ENCODE data around the gene IL1RN.
A peak's percentile ranks its signal among the peaks of the same experiment; 100 is the strongest.

The IL1RN gene

DNA sequence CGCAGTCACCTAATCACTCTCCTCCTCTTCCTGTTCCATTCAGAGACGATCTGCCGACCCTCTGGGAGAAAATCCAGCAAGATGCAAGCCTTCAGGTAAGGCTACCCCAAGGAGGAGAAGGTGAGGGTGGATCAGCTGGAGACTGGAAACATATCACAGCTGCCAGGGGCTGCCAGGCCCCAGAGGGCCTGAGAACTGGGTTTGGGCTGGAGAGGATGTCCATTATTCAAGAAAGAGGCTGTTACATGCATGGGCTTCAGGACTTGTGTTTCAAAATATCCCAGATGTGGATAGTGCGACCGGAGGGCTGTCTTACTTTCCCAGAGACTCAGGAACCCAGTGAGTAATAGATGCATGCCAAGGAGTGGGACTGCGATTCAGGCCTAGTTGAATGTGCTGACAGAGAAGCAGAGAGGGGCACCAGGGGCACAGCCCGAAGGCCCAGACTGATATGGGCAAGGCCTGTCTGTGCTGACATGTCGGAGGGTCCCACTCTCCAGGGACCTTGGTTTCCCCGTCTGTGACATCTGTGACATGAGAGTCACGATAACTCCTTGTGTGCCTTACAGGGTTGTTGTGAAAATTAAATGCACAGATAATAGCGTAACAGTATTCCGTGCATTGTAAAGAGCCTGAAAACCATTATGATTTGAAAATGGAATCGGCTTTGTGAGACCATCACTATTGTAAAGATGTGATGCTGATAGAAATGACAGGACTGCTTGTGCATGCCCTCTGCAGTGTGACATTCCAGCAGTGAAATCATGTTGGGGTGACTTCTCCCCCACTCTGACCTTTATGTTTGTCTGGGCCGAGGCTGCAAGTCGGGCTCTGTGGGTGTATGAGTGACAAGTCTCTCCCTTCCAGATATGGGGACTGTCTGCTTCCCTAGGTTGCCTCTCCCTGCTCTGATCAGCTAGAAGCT, 510 bp downstream of the IL1RN start:
- no peak for DNase-seq (ENCODE audit: low spot score)

DNA sequence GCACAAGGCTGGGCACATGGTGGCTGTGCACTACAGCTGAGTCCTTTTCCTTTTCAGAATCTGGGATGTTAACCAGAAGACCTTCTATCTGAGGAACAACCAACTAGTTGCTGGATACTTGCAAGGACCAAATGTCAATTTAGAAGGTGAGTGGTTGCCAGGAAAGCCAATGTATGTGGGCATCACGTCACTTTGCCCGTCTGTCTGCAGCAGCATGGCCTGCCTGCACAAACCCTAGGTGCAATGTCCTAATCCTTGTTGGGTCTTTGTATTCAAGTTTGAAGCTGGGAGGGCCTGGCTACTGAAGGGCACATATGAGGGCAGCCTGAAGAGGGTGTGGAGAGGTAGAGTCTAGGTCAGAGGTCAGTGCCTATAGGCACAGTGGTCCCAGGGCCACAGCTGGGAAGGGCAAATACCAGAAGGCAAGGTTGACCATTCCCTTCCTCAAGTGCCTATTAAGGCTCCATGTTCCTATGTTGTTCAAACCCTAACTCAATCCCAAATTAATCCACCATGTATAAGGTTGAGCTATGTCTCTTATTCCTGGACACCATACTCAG, 2.2 kb downstream of the IL1RN start:
- no peak for DNase-seq (ENCODE audit: low spot score)

DNA sequence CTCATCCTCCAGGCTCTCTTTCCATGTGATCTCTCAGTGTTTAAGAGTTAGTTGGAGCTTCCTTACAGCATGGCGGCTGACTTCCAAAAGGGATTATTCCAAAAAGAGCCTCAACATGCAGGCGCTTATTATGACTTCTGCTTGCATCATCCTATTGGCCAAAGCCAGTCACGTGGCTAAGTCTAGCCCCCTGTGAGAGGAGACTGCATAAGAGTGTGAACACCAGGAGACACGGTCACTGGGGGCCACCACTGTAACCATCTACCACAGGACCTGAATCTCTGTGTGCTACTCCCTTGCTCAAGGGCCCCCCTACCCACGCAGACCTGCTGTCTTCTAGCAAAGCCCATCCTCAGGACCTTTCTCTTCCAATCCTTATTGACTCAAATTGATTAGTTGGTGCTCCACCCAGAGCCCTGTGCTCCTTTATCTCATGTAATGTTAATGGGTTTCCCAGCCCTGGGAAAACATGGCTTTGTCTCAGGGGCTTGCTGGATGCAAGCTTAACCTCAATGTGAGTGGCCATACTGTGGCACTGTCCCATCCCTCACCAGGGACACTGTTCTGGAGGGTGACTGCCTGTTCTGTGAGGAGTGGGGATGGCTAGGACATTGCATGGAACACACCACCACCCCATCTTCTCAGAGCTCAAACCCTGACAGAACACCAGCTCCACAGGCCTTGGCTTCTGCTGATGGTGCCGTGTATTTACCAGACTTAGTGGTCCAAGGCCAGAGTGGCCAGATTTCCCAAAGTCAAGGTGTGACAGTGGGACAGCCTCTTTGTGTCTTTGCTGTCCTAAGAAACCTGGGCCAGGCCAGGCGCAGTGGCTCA, 4.2 kb downstream of the IL1RN start:
- no peak for DNase-seq (ENCODE audit: low spot score)

DNA sequence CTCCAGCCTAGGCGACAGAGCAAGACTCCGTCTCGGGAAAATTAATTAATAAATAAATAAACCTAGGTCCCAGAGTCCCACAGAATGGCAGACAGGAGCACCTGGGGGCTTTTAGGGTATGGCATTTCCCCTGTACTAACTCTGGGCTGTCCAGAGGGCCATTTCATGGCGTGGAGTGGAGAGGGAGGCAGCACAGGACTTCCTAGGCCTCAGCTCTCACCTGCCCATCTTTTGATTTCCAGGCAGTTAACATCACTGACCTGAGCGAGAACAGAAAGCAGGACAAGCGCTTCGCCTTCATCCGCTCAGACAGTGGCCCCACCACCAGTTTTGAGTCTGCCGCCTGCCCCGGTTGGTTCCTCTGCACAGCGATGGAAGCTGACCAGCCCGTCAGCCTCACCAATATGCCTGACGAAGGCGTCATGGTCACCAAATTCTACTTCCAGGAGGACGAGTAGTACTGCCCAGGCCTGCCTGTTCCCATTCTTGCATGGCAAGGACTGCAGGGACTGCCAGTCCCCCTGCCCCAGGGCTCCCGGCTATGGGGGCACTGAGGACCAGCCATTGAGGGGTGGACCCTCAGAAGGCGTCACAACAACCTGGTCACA, 5.1 kb downstream of the IL1RN start:
- DNase-seq (ENCODE audit: low spot score), result no peak

DNA sequence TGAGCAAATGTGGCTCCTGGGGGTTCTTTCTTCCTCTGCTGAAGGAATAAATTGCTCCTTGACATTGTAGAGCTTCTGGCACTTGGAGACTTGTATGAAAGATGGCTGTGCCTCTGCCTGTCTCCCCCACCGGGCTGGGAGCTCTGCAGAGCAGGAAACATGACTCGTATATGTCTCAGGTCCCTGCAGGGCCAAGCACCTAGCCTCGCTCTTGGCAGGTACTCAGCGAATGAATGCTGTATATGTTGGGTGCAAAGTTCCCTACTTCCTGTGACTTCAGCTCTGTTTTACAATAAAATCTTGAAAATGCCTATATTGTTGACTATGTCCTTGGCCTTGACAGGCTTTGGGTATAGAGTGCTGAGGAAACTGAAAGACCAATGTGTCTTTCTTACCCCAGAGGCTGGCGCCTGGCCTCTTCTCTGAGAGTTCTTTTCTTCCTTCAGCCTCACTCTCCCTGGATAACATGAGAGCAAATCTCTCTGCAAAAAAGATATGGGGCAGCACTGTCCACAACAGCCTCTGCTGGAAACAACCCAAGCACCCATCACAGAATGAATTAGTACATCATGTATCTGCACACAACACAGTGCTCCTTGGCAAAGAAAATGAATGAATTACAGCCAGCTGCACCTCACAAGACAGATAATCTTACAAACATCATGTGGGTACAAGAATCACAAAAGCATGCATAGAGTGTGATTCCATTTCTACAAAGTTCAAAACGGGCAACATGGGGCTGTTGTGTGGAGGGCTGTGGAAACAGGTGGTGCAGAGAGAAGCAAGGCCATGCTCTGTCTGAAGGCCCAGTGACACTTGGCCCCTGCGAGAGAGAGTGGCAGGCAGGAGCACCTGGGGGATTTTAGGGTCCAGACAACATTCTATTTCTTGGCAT, 6.6 kb downstream of the IL1RN start:
- no peak for DNase-seq (ENCODE audit: low spot score)

DNA sequence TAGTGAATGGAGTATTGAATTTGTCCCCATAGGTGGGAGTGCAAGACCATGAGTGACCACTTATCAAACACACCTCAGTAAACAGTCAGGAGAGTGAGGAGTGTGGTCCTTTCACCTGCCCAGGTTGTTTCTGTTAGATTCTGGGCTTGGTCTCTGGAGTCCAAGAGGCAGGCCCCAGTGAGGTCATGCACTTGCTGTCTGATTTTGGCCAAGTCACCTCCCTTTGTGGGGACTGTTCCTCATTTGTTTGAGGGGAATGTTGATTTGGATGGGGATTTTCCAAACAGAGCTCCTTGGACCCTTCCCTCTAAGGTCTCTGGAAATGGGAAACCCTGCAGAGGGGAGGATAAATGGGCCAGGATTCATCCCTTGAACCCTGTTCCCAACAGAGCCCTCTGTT, 7.3 kb downstream of the IL1RN start:
- no peak for DNase-seq (ENCODE audit: low spot score)

DNA sequence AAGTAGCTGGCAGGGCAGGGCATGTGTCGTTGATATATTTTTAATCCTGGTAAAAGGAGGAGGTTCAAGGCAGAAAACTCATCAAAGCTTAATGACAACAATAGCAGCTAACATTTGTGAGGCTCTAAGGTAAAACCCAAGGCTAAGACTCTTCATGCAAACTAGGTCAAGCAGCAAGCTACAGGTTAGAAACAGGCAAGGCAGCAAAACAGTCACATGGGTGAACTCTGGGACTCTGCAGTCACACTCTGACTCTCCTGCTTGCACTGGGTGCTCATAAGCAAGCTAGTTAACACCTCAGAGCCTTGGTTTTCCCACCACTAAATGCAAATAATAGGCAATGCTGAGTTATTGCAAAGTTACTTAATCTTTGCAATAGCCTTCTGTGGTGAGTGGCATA, 7.9 kb downstream of the IL1RN start:
- no peak for DNase-seq (ENCODE audit: low spot score)

DNA sequence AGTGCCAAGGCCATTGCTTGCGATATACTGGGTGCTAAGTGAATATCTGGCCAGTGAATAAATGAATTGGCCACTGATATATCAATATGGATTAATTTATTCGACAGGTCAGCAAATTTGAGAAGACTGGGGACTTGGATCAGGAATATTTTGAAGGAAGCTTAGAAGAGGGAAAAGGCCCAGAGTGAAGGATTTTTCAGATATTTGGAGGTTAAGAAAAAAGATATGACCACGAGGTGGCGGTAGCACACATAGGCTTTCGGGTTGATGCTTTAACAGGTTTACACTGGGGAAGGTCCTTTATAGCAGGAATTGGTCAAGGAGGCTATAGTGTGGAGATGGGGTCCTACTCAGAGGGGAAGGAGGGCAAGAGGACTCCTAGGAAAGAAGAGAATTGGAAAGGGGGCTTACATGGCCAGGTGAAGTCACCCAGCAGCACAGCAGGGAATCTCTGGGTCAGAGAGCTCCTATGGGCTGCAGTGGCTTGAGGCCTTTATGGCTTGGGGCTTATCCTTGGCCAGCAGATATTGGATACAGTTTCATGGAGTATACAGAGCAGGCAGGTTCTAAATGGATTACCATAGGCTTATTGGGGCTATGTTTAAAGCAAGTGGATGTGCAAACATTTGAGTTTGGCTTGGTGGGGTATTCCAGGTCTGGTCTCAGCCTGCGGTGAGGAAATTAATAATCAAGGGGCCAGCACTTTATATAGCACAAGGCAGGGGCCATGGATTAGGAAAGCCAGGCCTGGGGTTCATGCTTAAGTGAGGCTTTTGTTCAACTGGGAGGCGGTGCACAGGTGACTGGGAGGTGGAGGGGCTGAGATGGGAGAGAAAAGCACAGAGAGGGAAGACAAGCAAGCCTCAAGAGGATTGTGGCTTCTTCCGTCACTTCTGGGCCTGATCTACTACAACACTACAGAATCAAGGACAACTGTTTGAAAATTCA, 9.7 kb downstream of the IL1RN start:
- DNase-seq (ENCODE audit: low spot score), result peak; percentile 51

DNA sequence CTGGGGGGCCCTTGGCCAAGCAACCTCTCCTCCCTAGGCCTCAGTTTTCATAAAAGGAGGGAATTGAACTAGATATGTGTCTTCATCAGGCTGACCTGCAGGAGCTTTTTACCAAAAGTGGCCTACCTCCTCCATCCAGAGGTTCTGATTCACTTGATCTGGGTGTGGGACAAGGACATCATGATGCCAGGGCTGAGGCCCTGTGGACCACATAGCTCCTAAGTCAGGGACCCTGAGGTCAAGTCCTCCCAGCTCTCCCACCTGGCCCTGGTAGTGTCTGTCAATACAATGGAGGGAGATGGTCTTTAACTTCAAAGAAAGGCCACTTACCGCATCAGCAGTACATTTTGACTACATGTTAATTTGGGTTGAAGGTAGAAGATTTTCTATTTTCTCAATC, 10.4 kb downstream of the IL1RN start:
- DNase-seq (ENCODE audit: low spot score), result no peak

DNA sequence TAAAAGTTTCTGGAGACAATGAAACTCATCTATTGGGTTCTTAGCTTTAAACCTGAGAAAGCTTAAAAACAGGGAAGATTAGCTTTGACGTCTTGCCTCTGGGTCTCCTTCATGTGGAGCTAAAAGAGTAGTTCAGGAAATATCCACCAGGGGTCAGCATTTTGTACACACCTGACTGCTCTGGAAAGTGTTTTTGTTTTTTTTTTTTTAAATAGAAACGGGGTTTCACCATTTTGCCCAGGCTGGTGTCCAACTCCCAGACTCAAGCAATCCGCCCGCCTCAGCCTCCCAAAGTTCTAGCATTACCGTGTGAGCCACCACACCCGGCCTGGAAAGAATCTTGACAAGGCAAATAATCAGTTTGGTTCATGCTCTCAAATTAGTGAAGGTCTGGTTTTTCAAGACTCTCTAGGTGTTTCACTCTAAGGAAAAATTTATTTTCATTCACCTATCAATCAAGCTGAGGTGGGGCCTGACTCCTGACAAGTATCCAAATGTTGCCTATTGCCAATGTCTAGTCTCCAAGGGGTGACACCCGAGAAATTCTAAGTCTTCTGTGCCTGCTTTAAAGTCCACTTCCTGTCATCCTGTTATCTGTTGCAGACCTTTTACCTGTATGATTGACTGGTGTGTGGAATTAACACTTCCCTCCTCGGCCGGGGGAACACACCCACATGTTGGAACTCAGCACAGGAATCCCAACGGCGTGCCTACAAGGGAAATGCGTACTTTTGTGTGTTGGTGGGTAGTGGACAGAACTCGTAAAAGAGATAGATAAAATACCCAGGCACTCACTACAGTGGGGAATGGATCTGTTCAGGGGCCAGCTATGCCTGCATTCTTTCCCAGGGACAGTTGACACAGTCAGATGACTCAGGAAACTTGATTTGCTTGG, 11.3 kb downstream of the IL1RN start:
- peak; percentile 59 for DNase-seq (ENCODE audit: low spot score)

DNA sequence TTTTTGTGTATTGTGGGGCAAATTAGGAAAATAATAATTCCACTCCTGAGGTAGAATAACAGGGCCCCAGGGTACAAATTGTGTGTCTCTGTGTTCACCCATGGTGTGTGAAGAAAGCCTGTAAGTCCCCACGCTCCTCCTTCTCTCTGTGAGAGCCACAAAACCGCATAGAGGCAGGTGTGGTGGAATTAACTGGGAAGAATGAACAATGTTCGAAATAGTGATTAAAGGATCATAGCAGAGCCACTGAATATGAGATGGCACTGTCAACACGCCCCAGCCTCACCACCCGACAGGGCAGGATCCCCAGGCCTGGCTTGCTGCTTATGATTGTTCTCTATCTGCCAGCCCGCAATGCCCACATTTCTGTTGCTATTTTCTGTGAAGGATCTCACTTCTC, 14.1 kb downstream of the IL1RN start:
- no peak for DNase-seq (ENCODE audit: low spot score)

DNA sequence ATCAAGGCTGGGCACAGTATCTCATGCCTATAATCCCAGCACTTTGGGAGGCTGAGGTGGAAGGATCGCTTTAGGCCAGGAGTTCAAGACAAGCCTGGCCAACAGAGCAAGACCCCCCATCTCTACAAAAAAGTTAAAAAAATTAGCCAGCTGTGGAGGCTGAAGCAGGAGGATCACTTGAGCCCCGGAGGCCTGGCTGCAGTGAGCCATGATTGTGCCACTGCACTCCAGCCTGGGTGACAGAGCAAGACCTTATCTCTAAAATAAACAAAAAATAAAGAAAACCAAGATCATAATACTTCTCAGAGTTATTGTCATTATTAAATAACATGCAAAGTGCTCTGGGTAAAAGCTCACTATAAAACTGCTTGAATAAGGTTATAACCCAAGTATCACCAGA, 14.9 kb downstream of the IL1RN start:
- DNase-seq (ENCODE audit: low spot score), result no peak

DNA sequence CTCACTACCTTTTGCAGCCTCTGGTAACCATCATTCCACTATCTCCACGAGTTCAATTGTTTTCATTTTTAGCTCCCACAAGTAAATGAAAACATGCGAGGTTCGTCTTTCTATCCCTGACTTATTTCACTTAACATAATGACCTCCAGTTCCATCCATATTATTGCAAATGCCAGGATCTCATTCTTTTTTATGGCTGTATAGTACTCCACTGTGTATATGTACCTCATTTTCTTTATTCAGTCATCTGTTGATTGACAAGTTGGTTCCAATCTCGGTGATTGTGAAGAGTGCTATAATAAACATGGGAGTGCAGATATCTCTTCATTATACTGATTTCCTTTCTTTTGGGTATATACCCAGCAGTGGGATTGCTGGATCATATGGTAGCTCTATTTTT, 16.9 kb downstream of the IL1RN start:
- DNase-seq (ENCODE audit: low spot score), result no peak

DNA sequence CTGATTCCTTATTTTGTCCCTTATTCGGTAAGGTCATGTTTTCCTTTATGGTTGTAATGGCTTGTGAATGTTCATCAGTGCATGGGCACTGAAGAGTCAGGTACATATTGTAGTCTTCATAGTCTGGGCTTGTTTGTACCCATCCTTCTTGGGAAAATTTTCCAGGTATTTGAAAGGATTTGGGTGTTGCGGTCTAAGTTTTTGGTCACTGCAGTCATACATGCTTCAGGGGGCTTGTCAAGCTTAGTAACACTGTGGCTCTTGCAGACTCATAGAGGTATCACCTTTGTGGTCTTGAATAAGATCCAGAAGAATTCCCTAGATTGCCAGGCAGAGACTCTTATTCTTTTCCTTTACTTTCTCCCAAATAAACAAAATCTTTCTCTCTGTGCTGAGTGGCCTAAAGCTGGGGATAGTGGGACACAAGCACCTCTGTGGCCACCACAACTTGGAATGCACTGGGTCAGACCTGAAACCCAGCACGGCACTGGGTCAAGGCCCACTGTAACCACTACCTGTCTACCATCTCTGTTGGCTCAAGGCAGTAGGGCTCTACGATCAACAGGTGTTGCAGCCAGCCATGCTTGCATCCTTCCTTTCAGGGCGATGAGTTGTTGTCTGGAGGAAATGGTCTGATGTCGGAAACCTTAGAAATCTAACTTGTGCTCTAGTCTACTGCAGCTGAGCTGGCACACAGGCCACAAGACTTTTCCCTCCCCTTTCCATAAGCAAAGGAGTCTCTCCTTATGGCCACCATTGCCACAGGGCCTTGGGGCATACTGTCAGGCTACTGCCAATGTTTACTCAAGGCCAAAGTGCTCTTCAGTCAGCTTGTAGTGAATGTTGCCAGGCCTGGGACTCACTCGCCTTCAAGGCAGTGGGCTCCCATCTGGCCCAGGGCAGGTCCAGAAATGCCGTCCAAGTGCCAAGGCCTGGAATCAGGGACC, 21.5 kb downstream of the IL1RN start:
- no peak for DNase-seq (ENCODE audit: low spot score)

DNA sequence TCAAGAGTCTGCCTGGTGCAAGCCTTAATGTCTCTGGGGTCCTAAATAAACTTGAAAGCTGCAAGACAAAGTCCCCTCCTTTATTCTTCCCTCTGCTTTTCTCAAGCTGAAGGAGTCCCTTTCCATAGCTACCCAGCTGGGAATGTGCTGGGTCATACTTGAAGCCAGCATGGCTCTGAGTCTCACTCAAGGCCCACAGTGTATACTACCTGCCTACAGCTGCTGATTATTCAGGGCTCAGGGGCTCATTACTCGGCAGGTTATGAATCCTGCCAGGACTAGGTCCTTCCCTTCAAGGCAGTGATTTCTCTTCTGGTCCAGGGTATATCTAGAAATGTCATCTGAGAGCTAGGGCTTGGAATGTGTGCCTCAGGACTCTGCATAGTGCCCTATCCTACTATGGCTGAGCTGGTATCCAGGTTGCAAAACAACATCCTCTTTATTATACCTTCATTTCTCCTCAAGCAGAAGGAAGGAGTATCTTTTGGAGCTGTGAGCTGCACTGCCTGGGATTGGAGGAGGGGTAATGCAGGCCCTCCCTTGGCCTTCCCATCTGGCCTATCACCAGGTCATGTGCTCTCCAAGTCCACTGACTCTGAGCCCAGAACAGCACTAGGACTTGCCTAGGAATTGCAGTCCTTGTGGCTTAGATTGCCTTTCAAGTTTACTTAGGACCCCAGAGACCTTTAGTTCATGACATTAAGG, 22.3 kb downstream of the IL1RN start:
- no peak for DNase-seq (ENCODE audit: low spot score)

DNA sequence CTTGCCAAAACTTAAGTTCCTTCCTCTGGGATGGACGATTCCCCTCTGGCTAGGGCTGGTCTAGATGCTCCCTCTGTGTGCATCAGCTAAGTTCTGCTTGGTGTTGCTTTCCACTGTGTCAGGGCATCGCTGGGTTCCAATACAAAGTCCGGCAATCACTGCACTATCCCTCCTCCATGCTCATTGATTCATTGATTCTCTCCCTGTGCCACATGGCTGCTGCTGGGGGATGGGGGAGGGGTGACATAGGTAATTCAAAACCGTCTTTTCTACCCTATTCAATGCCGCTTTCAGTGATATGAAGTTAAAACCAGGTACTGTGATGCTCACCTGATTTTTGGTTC, 22.8 kb downstream of the IL1RN start:
- DNase-seq (ENCODE audit: low spot score), result no peak

DNA sequence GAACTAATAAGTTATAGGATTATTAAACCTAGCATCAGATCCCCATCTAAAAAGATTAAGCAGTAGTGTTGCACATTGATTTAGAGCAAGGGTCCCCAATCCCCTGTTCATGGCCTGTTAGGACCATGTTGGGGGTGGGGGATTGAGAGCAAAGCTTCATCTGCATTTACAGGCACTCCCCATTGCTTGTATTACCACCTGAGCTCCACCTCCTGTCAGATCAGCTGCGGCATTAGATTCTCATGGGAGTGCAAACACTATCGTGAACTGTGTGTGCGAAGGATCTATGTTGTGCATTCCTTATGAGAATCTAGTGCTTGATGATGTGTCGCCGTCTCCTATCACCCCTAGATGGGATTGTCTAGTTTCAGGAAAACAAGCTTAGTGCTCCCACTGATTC, 27.9 kb downstream of the IL1RN start:
- no peak for DNase-seq (ENCODE audit: low spot score)

Measured in HuH-7 (cell line).